ENCODE data around the gene SNX25.
"Not testable (repeated sequence)": the region's sequence is repeated elsewhere in the genome, so short reads cannot be mapped to it uniquely, and the experiment has no call there.

SNX25 gene

GRCh38 chr4:185203486-185204237, 5.7 kb upstream of the SNX25 start, which contains the start of gene CFAP97:
TSS of gene CFAP97 (minus strand) at chr4:185204000. CDS start at chr4:185191196, 12,804 bp downstream.
- H3K4me3 ChIP-seq (ENCODE audit: low read depth, low read length), result peak within 1 kb of the TSS; percentile 63
- DNase-seq (ENCODE audit: low read depth), result peak; percentile 77

GRCh38 chr4:185204238-185204910, 5.0 kb upstream of the SNX25 start:
- DNase-seq (ENCODE audit: low read depth), result no peak
- peak overlapping the region; percentile 63 for H3K4me3 ChIP-seq (ENCODE audit: low read depth, low read length)

GRCh38 chr4:185205073-185205472, 4.3 kb upstream of the SNX25 start:
- not testable (repeated sequence) for H3K4me3 ChIP-seq (ENCODE audit: low read depth, low read length); DNase-seq (ENCODE audit: low read depth)

- H3K4me3 ChIP-seq (ENCODE audit: low read depth, low read length), result no peak overlapping the region
- DNase-seq (ENCODE audit: low read depth), result no peak
These were observed 3.6 kb upstream of the SNX25 start for GRCh38 chr4:185205697-185206342.

GRCh38 chr4:185207466-185207865, 1.9 kb upstream of the SNX25 start:
- H3K4me3 ChIP-seq (ENCODE audit: low read depth, low read length), result no peak overlapping the region
- no peak for DNase-seq (ENCODE audit: low read depth)

- peak overlapping the region; percentile 79 for H3K4me3 ChIP-seq (ENCODE audit: low read depth, low read length)
- not testable (repeated sequence) for DNase-seq (ENCODE audit: low read depth)
These were observed 379 bp downstream of the SNX25 start for GRCh38 chr4:185209852-185210101.

- DNase-seq (ENCODE audit: low read depth), result no peak
- H3K4me3 ChIP-seq (ENCODE audit: low read depth, low read length), result peak overlapping the region; percentile 79
These were observed 944 bp downstream of the SNX25 start for GRCh38 chr4:185210102-185210981.

GRCh38 chr4:185211035-185211434, 1.6 kb downstream of the SNX25 start:
- DNase-seq (ENCODE audit: low read depth), result no peak
- peak overlapping the region; percentile 79 for H3K4me3 ChIP-seq (ENCODE audit: low read depth, low read length)

GRCh38 chr4:185211641-185212040, 2.2 kb downstream of the SNX25 start:
- no peak for DNase-seq (ENCODE audit: low read depth)
- no peak overlapping the region for H3K4me3 ChIP-seq (ENCODE audit: low read depth, low read length)

- H3K4me3 ChIP-seq (ENCODE audit: low read depth, low read length), result no peak overlapping the region
- DNase-seq (ENCODE audit: low read depth), result no peak
These were observed 3.2 kb downstream of the SNX25 start for GRCh38 chr4:185212581-185212980.

GRCh38 chr4:185213877-185214276, 4.5 kb downstream of the SNX25 start:
- no peak overlapping the region for H3K4me3 ChIP-seq (ENCODE audit: low read depth, low read length)
- no peak for DNase-seq (ENCODE audit: low read depth)

- no peak for DNase-seq (ENCODE audit: low read depth)
- no peak overlapping the region for H3K4me3 ChIP-seq (ENCODE audit: low read depth, low read length)
These were observed 5.9 kb downstream of the SNX25 start for GRCh38 chr4:185215261-185215660.

- no peak overlapping the region for H3K4me3 ChIP-seq (ENCODE audit: low read depth, low read length)
- DNase-seq (ENCODE audit: low read depth), result no peak
These were observed 8.1 kb downstream of the SNX25 start for GRCh38 chr4:185217408-185217975.

- DNase-seq (ENCODE audit: low read depth), result no peak
- no peak overlapping the region for H3K4me3 ChIP-seq (ENCODE audit: low read depth, low read length)
These were observed 8.9 kb downstream of the SNX25 start for GRCh38 chr4:185218312-185218711.

GRCh38 chr4:185219551-185220344, 10.3 kb downstream of the SNX25 start:
- DNase-seq (ENCODE audit: low read depth), result peak; percentile 73
- no peak overlapping the region for H3K4me3 ChIP-seq (ENCODE audit: low read depth, low read length)

GRCh38 chr4:185221491-185221890, 12.1 kb downstream of the SNX25 start:
- DNase-seq (ENCODE audit: low read depth), result no peak
- H3K4me3 ChIP-seq (ENCODE audit: low read depth, low read length), result no peak overlapping the region

- no peak for DNase-seq (ENCODE audit: low read depth)
- no peak overlapping the region for H3K4me3 ChIP-seq (ENCODE audit: low read depth, low read length)
These were observed 12.5 kb downstream of the SNX25 start for GRCh38 chr4:185221912-185222311.

GRCh38 chr4:185222598-185222997, 13.2 kb downstream of the SNX25 start:
- no peak overlapping the region for H3K4me3 ChIP-seq (ENCODE audit: low read depth, low read length)
- DNase-seq (ENCODE audit: low read depth), result no peak

- no peak overlapping the region for H3K4me3 ChIP-seq (ENCODE audit: low read depth, low read length)
- no peak for DNase-seq (ENCODE audit: low read depth)
These were observed 15.2 kb downstream of the SNX25 start for GRCh38 chr4:185224597-185224996.

All from skeletal muscle cell (primary cell).